DMS153 (cell line): Measurements from ENCODE around the gene TIMM17B.

Source experiments
- DNase-seq: peaks from one replicate; lab custom pipeline; 2025; lab: John Stamatoyannopoulos, UW

Gene TIMM17B

DNA sequence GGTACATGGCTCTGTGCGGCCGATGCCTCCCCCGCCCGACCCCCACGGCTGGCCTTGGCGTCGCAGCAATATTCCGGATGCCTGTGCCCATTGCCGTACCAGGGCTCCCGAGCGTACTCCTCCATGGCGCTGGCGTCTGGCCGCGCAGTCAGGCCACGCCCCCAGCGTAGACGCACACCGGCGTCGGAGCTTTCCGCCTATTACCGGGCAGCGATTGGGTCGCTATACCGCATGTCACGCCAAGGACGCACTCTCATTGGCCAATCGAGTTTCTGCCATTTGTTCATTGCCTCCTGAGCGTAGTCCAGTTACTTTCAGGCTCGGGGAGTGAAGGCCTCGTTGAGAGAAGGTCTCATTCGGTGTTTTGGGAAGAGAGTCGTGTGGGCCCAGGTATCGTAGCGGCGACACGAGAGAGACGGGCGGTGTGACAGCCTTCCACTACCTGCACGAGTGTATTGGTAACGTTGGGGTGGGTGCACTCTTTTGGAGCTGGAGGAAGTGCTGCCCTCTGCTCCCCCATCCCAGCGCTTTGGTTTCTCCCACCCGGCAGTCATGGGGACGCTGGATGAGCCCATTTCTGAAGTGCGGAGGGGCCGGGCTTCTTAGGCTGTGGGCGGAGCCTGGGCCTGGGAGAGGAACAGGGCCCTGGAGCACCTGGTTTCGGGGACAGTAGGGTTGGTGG, at the start of gene TIMM17B, which contains the start of gene PQBP1:
Gene TIMM17B, minus strand, starts transcription at position 144 of the 682 bp plus-strand sequence. Its CDS starts 19 bp downstream, at position 125.
Gene PQBP1, plus strand, starts transcription at position 306 of the 682 bp plus-strand sequence. CDS start 580 bp downstream, outside the sequence.
- peak; percentile 88 for DNase-seq

DNA sequence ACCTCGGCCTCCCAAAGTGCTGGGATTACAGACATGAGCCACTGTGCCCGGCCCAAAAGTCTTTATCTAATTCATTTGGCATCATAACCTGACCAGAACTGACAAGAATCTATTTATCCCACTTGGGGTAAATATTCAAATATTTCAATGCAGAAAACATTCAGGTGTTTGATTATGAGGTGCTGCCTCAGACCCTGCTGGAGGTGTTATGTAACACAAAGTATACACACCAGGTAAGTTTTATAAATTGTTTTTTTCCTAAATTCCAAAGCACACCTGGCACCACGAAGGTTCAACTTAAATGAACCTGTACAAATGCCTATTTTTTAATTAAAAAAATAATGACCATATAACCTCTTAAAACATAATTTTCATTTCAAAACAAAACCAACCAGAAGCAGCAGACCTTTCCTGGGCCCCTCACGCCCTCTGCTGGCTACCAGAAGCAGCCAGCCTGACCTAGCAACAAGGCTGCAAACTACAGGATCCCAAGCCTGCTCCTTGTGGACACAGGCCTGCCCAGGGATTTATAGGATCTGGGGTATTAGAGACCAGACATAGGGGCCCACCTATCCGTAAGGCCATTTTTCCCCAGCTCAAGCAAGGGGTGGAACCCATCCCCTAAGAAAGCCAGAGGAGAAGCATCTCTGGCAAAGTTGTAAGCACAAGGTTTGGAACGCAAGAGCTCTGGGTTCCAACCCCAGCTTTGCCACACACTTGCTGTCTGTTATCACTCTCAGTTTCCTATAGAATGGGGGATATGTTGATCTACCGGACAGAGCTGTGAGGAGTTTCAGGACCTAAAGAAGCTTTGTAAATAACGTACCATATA, 48.2 kb upstream of the TIMM17B start:
- DNase-seq, result no peak

DNA sequence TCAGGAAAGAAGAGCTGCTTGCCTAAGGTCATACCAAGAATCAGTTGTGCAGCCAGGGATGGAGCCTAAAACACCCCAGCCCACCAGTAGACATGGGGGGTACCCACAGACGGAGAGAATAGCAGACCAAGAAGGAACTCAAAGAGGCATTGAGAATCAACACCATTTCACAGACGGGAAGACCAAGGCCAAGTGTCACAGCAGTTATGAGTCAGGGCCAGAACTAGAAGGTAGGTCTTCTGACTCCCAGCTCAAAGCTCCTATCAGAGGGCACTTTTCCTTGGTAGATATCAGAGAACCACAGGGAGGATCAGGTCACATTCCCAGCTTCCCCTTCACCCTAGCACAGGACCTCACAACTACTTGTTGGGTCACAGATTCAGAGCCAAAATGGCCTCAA, 45.3 kb upstream of the TIMM17B start:
- no peak for DNase-seq

DNA sequence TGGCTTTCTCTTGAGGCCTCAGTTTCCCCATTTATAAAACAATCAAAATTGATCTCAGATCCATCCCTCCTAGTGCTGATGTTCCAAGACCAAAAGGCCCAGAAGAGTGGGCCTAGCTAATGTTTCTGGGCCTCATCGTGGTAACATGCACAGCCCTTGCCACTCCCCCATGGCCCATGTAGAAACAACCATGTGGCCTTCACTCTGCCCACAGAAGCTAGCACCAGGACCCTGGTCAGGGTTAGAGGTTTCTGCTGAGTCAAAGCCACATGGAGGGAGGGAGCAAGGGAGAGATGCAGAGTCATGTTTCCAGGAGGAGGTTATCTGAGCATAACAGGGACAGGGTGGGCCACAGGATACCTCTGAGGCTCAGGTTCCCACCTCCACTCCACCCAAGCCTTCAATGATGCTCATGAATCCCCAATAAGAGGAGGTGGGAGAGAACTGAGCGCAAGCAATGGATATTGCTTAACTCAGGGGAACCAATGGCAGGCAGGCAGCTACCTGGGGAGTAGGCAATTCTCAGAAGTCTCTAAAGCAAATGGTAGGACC, 42.9 kb upstream of the TIMM17B start:
- DNase-seq, result no peak

DNA sequence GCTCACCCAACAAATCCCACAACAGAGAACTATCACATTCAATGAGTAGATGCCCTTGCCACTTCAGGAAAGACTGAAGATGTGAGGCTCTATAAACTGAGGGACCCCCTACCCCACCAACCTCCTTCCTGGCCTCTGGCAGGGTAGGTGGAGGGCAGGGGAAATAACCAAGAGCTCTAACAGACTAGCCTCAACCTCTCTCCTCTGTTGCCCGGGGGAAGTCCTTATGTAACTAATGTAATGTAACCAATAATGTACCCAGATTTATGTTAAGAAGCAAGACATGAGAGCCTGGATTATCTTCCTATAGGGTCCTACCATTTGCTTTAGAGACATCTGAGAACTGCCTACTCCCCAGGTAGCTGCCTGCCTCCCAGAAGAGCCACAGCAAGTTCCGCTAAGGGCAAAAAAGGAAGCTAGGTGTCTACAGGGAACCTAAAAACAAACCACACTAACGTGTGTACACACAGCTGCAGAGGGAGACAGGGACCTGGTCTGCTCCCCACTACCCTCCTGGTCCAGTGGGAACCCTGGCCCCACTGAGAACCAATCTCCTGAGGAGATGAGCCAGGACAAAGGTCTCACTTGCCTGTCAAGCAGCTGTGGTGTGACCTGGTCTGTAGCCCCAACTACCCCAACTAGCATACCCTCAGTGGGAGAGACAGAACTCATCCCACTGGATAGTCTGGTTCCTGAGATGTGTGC, 42.1 kb upstream of the TIMM17B start:
- no peak for DNase-seq

DNA sequence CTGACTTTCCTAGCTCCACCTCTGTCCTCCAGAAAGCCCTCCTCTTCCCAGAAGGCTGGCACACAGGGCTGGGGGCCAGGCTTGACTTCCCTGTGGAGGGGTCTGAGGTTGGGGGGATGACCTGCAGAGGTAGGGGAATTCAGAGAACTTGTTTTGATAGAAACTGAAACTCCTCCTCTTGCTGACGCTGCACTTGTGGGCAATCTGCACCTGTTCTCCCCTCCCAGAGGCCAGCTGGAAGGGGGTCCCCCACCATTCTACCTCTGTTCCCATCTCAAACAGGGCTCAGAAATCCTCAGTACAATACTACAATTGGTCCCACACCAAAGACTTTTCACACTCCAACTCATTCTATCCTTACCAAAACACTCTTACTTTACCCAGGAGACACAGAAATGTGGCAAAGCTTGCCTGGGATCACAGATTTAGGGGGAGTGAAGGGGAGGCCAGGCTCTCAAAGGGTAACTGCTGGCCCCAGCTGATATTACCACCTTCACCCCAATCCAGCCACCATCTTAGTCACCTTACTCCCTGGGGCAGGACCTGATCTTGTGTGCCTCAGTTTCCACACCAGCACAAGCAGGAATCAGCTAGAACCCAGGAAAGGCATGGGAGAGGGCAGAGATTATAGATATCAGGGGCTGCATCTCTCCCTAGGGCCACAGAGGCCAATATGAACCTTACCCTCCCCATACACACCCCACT, 41.3 kb upstream of the TIMM17B start:
- no peak for DNase-seq

DNA sequence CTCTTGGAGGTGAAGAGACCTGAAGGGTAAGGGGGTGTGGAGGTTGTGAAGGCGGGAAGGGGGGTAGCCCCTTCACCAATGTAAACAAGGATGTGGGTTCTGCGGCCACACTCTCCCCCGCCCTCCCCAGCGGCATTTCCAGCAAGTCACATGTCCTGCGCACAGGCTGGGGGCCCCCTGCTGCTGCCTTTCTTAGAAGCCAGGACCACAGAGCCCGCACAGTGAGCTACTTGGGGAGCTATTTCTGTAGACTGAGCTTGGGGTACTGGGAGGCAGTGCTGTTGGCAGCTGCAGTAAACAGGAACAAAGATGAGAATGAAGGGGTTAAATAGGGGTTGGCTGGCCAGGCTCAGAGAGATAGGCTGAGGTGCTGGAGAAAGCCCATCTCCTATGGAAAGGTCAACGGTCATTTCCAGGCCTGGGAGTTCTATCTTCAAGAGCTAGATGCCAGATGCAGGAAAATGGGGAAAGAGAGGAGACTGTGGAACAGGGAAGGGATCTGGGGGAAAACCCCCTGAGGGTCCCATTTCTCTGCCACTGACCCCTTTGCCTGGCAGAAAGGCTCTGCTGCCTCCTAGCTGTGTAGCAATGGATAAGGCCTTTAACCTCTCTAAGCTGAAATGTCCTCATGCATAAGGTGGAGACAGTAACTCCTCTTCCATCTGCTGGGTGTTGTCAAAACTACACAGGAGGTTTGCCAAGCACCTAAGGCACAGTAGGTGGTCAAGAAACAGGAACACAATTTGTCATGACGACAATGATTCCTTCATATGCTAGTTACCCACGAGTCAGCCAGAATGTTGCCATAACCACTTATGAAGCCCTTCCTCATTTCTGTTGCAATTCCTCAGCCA, 39.7 kb upstream of the TIMM17B start:
- DNase-seq, result no peak

DNA sequence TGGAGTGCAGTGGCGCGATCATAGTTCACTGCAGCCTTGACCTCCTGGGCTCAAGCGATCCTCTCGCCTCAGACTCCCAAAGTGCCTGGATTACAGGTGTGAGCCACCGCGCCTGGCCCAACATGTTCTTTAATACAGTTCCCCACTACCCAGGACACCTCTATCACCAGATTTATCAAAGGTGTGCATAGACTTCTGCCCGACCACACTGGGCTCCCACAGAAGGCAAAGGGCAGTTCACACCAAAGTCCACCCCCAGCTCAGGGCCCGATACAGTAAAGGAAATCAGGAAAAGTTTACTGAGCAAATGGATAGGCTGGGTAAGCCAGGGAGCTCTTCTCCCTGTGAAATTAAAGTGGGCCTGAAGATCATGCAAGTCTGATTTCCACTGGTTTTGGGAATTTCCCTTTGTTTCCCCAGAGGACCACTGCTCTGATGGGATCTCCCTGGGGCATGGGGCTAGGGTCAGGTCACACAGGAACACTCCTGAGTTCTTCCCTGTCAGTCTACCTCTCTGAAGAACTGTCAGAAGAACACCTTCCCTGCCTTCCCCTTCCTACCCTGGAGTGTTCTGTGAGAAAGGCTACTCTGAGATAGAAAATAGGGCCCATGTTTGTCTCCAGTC, 39.0 kb upstream of the TIMM17B start:
- no peak for DNase-seq

DNA sequence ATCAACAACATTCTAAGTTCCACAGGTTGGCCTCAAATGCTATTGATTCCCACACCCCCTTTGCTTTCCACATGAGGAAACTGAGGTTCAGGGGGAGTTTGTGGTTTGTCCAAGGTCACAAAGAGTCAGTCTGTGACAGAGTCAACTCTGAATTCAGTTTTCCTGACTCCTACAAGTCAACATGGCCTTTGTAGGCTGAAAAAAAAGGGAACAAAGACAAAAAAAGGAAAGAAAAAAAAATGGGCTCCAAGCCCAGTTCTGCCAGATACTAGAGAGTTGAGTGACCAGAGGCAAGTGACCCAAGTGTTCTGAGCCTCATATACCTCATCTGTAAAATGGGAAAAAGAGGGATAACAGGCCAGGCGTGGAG, 37.7 kb upstream of the TIMM17B start:
- DNase-seq, result no peak

DNA sequence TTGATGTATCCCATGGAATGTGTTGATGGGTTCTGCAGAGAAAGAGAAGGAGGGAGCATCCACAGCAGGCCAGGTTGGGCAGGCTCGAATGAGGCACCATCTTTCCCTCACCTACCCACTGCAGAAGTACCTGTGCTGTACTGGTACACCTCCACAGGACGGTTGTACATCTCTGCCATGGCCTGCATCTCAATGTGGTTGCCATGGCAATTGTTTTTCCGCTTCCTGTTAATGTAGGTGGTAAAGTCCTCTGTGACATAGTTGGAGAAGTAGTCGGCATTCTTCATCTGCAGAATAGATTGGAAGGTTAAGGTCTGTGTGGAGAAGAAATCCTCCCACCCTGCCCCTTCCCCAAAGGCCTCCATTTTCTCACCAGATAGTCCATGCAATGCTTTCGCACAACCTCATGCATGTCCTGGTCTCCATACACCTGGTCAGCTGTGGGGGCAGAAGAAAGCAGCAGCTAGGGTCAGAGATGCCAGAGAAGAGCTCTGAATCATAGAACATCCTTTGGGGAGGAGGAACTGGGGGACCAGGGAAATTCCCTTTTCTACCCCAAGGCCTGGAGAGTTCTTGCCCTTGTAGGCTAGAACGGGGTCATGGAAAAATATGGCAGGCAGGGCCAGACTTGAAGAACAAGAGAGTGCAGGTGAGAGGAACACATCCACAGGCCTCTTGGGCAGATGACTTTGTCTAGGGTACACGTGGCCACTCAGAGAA, 37.2 kb upstream of the TIMM17B start:
- no peak for DNase-seq

DNA sequence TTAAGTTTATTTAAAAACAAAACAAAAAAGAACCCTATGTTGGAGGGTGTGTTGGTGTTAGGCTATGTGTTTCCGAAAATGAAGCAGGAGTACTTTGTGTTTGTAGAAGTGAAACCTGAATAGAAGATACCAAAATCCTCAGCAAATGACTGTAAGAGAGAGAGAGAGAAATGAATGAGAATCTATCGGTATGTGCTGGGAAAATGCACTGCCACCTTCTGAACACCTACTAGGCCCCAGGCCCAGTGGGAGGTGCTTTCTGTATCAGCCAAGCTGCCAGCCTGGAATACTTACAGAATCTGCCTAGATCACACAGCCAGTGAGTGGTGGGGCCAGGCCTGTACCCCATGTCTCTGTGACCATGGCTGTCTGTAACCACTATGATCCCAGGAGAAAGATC, 36.2 kb upstream of the TIMM17B start:
- DNase-seq, result no peak

DNA sequence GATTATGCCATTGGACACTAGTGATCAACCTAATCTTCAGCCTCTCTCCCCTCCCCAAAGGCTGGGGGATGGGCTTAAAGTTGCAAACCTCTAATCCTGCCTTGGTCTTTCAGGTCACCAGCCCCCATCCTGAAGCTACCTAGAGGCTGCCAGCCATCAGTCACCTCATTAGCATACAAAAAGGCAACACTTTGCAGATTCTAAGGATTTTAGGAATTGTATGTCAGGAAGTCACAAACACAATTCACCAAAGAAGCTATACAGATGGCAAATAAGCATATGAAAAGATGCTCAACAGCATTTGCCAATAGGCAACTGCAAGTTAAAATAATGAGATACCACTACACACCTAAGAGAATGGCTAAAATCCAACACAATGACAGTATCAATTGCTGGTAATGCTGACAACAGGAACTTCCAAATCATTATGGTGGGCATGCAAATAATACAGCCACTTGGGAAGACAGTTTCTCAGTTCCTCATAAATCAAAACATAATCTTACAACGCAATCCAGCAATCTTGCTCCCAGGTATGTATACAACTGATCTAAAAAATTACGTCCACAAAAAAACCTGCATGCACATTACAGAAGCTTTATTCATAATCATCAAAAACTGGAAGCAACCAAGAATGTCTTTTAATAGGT, 30.3 kb upstream of the TIMM17B start:
- no peak for DNase-seq

DNA sequence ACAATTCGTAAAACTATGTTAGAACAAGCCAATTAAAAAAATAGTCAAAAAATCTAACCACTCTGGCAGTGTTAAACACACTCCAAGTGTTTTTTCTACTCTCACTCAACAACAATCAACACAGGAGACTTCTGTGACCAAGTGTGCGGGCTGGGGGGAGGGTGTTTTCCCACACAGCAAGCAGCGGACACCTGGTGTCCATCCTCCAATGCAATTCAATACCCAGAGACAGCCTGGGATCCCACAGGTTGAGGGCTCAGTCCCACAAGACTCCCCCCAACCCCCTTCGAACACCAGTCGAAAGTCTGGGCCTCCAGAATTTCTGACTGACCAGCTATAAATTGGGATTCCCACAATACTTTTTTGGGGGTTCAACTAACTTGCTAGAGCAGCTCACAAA, 29.6 kb upstream of the TIMM17B start:
- DNase-seq, result no peak

DNA sequence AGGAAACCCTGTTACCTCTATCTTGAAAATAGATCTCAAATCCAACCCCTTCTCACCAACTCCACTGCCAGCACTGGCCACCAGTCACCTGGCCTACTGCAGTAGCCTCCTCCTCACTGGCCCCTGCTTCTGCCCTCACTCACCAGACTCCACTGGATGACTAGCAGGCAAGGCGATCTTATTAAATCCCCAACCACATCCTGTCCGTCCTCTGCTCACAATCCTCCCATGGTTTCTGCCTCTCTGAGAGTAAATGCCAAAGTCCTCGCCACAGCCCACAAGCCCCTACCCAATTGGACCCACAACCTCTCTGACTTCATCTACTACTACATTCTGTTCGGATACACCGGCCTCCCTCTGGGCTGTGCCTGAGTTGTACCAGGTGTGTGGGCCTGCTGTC, 26.7 kb upstream of the TIMM17B start:
- no peak for DNase-seq

DNA sequence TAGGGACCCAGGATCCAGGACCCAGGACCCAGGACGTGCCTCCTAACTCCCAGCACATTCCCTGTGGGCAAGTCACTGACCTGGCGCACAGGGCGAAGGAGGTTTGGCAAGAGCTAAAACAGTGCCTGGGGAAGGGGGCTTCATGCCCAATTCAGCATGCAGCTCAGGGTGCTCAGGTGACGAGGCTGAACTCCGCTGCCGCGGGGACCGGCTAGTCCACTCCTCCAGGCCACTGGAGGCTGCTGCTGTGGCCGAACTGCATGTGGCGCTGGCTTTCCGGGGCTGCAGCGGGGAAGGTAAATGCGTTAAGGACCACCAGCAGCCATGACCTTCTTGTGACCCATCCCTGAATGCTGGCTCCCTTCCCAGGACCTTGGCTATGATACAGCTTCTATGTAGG, 26.2 kb upstream of the TIMM17B start:
- DNase-seq, result no peak

DNA sequence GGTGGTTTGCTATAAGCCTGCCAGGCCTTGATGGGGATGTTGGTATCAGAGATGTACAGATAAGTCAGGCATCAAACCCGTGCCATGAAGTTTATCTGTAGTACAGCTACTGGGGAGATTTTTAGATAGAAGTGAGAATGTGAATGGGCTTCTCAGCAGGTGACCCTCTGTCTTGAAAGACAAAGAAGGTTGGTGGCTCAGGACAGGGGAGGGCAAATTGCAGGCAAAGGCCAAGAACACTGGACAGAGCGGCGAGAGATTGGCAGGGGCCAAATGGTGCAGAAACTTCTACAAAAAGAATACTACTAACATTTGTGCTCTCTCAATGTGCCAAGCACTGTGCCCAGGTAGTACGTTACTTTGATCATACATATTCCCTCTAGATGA, 23.1 kb upstream of the TIMM17B start:
- DNase-seq, result no peak

DNA sequence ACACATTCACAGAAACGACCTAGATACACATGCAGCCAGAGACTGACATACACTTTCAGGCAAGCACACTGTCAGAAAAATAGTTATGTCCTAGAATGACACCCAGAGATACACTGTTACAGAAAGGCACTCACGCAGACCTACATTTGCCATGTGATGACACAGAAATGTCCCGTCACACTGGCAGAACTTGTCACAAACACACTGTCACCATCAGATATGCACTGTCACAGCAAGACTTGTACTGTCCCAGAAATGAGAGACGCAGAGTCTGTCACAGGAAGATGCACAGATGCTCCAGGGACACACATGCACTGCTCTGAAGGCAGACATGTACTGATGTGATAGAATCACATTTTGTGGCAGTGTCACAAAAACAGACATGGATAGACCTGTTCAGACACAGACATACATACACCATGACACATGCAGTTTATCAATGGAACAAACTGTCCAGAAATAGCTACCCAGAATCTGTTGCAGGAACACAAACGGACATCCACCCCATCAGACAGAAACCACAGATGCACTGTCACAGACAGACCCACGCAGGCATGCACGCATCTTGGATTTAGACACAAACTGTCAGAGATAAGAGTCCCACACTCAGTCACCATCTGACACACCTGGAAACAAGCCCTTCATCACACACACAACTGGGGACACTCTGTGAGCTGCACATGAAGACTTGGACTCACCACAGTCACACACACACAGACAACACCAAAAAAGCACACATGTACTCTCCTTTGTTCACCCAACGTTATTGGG, 22.6 kb upstream of the TIMM17B start:
- DNase-seq, result no peak

DNA sequence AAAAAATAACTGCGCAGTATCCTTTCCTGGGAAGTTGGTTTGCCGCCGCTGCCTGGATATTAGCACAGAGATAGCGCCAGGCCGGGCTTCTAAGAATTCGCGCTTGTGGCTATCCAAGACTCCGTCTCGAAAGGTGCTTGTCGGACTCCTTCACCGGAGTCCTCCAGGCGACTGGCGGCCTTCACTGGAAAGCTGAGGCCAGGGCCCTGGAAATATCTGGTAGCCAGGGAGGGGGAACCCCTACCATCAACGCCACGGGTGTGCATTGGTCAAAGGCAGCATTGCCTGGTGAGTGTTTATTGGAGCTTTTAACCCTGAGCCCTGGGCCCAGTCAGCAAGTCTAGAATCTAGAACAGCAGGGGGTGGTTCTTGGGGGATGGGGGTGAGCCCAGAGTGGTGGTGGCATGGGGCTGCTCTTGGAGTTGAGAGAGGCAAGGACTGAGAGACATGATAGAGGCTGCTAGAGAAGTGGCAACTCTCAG, 21.8 kb upstream of the TIMM17B start:
- DNase-seq, result no peak
